Skin epidermis (tissue), 12 donors: ENCODE data around the gene RETREG1.
A peak's percentile ranks its signal among the peaks of the same experiment; 100 is the strongest.

Experiments
- H3K27ac ChIP-seq, 21 experiments: fragments of 200-600 bp; sonication (generic) in 11 of 21; one replicate each; pipeline ENCODE4 v1.5.0; 2020; ENCODE audit warnings: mild to moderate bottlenecking in 3 of 21, inconsistent platforms in 2 of 21, moderate library complexity in 2 of 21
- H3K4me3 ChIP-seq, 7 experiments: fragments of 200-600 bp; sonication (generic) in 2 of 7; one replicate each; pipeline ENCODE4 v1.5.0; 2020; ENCODE audit warnings: inconsistent platforms in 2 of 7, mild to moderate bottlenecking in 2 of 7, moderate library complexity in 1 of 7

Gene RETREG1

GRCh38 chr5:16589658-16590057, 27.1 kb downstream of the RETREG1 start:
- Histone ChIP-seq H3K4me3 (no peak overlapping the region), H3K27ac (no peak overlapping the region)

GRCh38 chr5:16588434-16589214, 28.2 kb downstream of the RETREG1 start:
- Histone ChIP-seq H3K27ac (no peak overlapping the region), H3K4me3 (no peak overlapping the region)

GRCh38 chr5:16586556-16586955, 30.2 kb downstream of the RETREG1 start:
- Histone ChIP-seq H3K4me3 (no peak overlapping the region), H3K27ac (no peak overlapping the region)

- Histone ChIP-seq H3K4me3 (no peak overlapping the region), H3K27ac (no peak overlapping the region)
Measured at GRCh38 chr5:16585041-16585667, 31.6 kb downstream of the RETREG1 start.

GRCh38 chr5:16582081-16582480, 34.7 kb downstream of the RETREG1 start:
- Histone ChIP-seq H3K4me3 (no peak overlapping the region), H3K27ac (no peak overlapping the region)

- no peak overlapping the region for H3K27ac ChIP-seq
- H3K4me3 ChIP-seq = no peak overlapping the region
Measured at GRCh38 chr5:16580382-16580781, 36.4 kb downstream of the RETREG1 start.

GRCh38 chr5:16579142-16579847, 37.5 kb downstream of the RETREG1 start:
- H3K4me3 ChIP-seq = no peak overlapping the region
- peak overlapping the region in 2 of 21 experiments; percentile 5 to 49 for H3K27ac ChIP-seq

- Histone ChIP-seq H3K27ac (peak overlapping the region in 1 of 21 experiments; percentile 49), H3K4me3 (no peak overlapping the region)
Measured at GRCh38 chr5:16578474-16578883, 38.3 kb downstream of the RETREG1 start.

GRCh38 chr5:16577677-16578076, 39.1 kb downstream of the RETREG1 start:
- Histone ChIP-seq H3K4me3 (no peak overlapping the region), H3K27ac (no peak overlapping the region)

- H3K27ac ChIP-seq = peak overlapping the region in 16 of 21 experiments; percentile 32 to 81 (median 53)
Measured at GRCh38 chr5:16574789-16575721, 41.7 kb downstream of the RETREG1 start.

GRCh38 chr5:16573401-16573800, 43.4 kb downstream of the RETREG1 start:
- Histone ChIP-seq H3K4me3 (no peak overlapping the region), H3K27ac (no peak overlapping the region)

More at GRCh38 chr5:16574789-16575721, 41.7 kb downstream of the RETREG1 start:
- no peak overlapping the region for H3K4me3 ChIP-seq

GRCh38 chr5:16572289-16573015, 44.3 kb downstream of the RETREG1 start:
- Histone ChIP-seq H3K27ac (no peak overlapping the region), H3K4me3 (no peak overlapping the region)

- no peak overlapping the region for H3K4me3 ChIP-seq
- no peak overlapping the region for H3K27ac ChIP-seq
Measured at GRCh38 chr5:16571016-16571415, 45.8 kb downstream of the RETREG1 start.

GRCh38 chr5:16570121-16570815, 46.5 kb downstream of the RETREG1 start:
- no peak overlapping the region for H3K27ac ChIP-seq
- H3K4me3 ChIP-seq = no peak overlapping the region

GRCh38 chr5:16568875-16569580, 47.8 kb downstream of the RETREG1 start:
- H3K27ac ChIP-seq = no peak overlapping the region
- no peak overlapping the region for H3K4me3 ChIP-seq

- Histone ChIP-seq H3K27ac (no peak overlapping the region), H3K4me3 (no peak overlapping the region)
Measured at GRCh38 chr5:16567365-16567764, 49.4 kb downstream of the RETREG1 start.

- H3K27ac ChIP-seq = no peak overlapping the region
Measured at GRCh38 chr5:16565118-16565517, 51.7 kb downstream of the RETREG1 start.

More at GRCh38 chr5:16565118-16565517, 51.7 kb downstream of the RETREG1 start:
- H3K4me3 ChIP-seq = no peak overlapping the region
